HG03159 (cell line): ENCODE results near the gene IRS1.

Source experiments
- ATAC-seq: cut with Tn5 transposase; IDR thresholded peaks from one replicate; pipeline ENCODE4 v1.9.1; 2021; ENCODE audit warnings: mild to moderate bottlenecking, moderate library complexity; ENCODE audit not compliant: unreplicated experiment

IRS1 gene

DNA sequence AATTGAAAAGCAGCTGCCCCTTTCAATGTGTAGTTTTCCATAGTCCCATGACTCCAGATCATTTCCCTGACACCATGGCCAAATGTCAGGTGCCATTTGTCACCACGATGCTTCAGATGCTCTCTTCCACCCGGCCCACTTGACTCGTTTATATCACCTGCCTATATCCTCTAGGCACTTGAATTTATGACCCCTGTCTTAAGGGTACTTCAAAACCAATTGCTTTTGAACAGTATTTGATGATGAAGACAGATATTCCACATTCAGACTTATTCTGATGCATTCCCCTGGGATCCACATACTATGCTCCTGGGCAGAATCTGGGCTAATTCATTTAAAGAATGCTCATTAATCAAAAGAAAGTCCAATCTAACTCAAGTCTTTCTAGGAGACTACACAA lies 19.3 kb upstream of the IRS1 start:
- no peak for ATAC-seq

DNA sequence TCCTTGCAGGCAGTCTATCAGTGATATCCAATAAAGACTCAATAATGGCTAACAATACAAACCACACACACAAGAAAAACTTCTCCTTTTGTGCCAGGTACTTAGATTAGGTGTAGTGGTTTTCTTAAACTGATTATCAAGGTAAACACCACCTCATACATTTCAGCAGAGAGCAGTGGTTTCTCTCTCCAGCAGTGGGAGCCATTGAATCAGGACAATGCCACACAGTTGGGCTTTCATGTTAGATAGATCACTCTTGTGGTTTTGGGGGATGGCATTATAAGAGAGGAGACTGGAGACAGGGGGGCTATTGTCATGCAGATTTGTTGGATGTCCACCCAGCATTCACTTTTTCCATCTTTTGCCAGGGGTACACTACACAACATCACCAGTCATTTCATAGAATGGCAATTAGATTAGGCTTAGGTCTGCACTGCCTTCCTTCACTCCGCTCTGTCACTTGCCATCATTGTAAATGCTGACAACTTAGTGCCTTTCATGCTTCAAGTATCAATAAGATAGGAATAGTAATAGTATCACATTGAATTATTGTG lies 13.6 kb upstream of the IRS1 start:
- ATAC-seq, result no peak

DNA sequence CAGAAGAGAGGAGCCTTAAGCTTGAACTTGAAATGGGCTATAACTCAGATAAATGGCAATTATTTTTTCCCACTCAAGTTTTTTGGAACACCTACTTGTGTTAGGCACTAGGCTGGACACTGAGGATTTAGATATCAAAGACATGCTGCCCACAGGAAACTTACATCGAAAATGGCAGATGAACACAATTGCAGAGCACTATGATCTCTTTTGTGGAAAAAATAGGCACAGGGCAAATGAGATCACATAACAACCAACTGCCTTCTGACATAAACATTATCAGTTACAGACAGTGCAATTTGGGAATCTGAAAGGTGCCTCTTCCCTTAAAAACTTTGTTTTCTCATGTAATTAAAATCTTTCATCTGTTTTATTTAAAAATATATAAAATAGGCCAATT lies 3.8 kb upstream of the IRS1 start:
- ATAC-seq, result no peak

DNA sequence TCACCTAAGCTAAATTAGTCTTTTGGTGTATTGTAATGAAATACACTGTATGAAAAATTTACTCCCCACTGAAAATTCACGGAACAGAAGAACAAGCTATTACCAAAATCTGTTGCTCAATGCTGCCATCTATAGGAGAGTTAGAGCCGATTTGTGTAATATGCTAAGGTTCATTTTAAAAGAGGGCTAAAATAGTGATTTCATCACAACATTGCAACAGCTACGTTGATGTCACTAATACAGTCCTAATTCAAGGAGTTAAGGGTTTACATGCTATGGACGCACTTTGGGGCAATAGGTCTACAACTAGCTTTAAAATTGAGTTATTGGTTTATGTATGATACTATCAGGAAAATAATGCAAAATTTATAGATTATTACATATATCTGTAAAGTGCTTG lies 3.0 kb upstream of the IRS1 start:
- ATAC-seq, result no peak

DNA sequence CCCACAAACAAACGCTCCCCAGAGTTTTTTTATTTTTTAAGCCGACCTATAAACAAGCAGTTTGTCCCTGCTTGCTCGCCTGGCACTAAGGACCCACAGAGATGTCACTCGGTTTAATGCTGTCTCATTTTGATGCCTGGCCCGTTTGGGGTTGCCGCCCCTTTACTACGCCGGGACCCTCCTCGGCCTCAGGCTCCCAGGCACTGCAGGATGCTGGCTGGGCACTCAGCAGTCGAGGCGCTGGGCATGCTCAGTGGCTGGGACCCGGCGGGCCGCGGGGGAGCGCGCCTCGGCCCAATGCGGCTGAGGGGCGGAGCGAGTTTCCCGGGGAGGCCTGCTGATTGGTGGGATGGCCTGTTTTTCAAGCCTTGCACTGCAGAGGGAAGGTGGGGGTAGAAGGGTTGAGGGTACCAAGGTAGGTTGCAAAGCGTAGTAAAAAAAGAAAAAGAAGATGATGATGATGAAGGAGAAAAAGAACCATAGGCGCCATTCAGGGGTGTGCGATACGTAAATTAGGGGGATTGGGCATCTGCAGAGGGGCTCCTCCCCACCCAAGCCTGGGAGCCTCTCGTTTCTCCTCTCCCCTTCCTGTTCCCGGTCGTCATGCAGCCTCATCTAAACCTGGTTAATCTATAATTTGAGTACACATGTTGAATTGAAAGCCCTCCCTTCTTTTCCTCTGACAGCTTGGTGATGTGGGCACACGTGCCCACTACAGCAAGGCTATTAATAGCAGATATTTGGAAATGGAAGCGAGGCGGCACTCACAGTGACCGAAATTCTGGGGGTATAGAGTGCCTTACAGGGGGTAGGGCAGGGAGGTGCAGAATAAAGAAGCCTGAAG lies 1.5 kb upstream of the IRS1 start:
- ATAC-seq, result peak; percentile 76

DNA sequence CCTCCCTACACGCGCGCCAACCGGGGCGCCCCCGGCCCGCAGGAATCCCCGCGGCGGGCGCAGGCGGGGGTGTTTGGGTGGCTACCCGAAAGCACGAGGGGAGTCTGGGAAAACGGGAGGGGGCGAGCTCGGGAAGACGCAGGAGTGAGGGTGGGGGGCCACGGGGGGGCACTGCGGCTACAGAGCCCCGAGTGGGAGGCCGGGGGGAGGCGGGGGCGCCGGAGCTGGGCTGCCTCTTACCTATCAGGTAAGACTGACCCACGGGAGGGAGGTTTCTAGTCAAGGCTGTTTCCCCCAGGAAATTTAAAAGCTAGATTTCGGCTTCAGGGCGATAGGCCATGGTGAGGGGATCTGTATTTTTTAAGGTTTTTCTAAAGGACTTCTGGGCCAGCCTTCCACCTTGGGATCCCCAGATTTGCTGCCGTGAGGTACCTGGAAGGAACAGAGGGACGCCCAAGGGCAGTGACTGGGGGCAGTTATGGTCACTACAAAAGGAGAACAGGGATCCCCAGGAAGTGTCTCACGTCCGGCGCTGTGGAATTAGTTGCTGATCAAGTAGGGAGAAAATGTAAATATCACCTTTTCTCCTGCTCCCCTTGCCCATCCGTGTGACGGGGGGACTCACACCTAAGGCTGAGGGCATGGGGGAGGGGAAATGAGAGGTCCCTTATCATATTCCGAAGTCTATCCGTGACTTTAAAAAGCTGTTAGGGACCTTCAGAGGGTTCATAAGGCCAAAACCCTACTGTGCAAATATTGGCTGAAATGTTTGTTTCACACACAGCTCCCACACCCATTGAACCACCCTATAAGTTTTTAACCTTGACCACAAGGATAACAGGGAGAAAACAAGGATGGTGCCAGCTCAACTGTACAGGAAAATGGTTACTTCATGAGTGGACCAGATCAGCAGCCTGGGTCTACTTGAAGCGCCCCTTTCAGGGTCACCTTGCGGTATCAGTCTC lies 638 bp upstream of the IRS1 start:
- ATAC-seq, result no peak

DNA sequence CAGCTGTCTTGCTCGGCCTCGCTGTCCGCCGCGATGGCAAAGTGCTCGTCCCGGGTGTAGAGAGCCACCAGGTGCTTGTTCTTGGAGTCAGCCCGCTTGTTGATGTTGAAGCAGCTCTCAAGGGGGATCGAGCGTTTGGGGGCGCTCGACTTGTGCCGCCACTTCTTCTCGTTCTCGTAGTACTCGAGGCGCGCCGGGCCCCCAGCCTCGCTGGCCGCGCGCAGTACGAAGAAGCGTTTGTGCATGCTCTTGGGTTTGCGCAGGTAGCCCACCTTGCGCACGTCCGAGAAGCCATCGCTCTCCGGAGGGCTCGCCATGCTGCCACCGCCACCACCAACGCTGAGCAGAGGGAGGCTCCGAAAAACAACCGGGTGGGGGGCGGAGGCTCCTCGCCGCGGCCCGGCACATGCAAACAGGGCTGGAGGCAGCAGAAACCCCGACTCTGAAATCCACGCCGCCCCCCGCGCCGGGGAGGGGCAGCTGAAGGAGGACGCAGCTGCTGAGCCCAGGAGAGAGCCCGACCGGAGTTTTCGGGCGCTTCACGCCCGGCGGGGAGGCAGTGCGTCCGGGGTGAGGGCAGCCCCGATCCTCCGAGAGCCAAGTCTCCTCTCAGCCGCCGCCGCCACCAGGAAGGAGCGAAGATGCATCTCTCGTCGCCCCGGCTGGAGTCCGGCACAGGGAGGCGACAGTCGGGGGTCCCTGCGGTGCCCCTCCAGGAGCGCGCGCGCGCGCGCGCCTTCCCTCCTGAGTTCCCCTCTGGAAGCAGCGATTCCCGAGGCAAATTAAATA lies 1.0 kb downstream of the IRS1 start:
- peak; percentile 24 for ATAC-seq

DNA sequence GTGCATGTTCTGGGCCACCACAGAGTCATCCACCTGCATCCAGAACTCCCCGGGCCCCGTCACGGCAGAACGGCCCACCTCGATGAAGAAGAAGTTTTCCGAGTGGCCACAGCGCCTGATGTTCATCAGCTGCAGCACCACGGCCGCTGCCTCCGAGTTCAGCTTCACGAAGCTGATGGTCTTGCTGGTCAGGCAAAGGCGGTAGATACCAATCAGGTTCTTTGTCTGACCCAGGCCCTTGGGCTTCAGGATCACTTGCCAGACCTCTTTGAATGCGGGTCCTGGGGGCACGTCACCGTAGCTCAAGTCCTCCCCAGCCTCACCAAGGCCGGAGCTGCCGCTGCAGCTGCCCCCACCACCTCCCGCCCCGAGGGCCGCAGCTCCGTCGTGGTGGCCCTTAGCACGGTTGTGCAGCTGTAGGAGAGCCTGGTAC lies 1.6 kb downstream of the IRS1 start:
- ATAC-seq, result no peak

DNA sequence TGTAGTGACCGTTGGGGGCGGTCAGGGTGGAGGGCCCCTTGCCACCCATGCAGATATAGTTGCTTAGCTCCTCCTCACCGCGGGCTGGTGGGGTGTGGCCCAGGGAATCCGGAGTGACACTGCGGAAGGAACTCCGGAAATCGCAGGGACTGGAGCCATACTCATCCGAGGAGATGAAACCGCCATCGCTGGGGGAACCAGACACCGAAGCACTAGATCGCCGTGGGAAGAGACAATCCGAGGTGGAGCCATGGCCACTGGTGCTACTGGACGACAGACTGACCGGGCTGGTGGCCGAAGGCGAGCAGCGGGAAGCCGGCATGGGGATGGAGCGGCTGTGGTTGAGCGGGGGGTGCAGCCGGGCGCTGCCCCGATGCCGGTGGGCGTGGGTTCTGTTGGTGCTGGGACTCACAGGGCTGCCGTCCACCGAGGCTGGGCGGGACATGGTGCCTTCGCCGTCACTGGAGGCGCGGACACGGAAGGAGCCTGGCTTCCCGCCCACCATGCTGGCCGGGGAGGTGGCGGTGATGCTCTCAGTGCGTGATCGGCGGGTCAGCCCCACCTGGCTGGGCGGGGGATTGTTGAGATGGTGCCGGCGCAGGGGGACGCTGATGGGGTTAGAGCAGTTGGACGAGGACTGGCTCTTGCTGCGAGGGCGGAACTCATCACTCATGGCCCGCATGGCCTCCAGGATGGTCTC lies 2.2 kb downstream of the IRS1 start:
- no peak for ATAC-seq

DNA sequence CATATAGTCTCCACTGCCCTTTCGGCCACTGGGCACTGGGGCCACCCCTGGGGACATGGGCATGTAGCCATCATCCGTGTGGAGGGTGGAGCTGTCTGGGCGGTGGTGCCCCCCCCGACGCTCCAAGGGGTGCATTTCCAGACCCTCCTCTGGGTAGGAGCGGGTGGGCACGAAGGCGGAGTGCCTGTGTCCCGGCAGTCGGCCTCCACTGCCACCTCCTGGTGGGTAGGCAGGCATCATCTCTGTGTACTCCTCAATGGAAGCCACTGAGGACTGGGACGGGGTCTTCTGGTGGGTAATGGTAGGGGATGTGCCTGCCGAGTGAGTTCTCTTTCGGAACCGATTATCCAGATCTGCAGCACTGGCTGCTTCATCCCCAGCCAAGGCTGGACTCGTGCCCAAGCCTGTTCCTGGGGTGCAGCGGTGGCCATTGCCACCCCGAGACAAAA lies 2.8 kb downstream of the IRS1 start:
- no peak for ATAC-seq

DNA sequence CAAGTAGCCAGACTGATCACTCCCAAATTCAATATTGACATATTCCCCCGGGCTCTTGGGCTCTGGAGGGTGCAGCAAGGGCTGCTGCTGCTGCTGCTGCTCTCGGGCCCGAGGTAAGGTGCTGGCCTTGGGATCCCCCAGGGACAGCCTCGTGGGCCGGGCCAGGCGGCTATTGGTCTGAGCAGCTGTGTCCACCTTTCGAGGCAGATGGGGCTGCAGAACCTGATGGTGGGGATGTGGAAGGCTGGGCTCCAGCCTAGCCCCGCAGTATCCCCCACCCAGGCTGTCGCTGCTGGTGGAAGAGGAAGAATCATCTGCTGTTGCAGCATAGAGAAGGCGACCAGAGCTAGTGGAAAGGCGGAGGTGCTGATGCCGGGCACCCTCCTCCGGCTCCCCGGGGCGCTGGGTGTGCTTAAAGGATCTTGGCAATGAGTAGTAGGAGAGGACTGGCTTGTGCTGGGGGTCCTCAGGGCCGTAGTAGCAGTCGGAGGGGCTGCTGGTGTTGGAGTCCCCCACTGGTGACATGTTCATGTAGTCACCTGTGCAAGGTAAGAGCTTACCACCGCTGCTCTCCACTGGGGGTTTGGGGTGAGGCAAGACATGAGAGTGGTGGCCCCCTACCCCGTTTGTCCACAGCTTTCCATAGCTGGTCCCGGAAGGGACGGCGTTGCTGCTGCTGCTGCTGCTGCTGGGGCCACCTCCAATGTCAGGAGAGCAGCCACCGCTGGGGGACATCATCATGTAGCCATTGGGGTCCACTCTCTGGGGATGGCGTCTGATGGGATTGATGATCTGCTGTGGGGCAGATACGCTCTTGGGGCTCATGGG lies 3.4 kb downstream of the IRS1 start:
- no peak for ATAC-seq

DNA sequence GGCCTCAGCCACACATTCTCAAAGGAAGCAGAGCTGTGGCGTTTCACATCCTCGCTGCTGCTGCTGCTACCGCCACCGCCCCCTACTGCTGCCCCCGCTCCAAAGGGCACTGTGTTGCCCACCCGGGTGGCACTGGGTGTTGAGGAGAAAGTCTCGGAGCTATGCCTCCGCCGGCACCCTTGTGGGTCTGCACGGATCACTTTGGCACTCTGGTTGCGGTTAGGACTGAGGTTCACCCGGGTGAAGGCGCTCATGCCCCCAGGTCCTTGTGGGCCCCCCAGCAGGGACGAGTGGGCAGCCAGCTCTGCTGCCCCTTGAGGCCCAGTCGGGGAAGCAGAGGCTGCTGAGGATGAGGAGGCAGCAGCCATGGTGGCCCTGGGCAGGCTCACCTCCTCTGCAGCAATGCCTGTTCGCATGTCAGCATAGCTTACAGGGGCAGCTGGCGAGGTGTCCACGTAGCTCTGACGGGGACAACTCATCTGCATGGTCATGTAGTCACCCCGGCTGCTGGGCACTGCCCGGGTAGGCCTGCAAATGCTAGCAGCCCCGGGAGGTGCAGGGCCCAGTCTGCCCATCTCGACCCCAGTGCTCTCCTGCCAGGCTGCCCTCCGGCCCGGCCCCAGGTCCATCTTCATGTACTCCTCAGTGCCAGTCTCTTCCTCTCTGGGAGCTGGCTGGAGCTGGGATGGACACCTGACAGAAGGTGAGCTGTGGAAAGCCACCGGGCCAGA lies 4.2 kb downstream of the IRS1 start:
- ATAC-seq, result no peak

DNA sequence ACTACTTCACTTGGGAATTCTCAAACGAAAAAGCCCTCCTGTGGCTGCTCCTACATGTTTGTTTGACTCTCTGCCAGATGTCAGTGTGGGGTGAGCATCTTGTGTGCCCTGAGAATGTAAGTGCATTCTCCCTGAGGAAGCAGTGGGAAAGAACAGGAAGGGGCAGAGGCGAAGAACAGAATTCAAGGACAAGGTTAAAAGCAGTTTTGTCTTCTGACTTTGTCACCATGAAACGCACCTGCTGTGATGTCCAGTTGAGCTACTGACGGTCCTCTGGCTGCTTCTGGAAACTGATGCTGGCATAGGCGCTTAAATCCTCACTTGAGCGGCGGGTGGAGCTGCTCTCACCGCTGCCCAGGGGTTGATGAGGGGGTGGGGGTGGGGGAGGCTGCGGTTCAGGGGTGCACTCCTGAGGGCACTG lies 4.9 kb downstream of the IRS1 start:
- ATAC-seq, result no peak

DNA sequence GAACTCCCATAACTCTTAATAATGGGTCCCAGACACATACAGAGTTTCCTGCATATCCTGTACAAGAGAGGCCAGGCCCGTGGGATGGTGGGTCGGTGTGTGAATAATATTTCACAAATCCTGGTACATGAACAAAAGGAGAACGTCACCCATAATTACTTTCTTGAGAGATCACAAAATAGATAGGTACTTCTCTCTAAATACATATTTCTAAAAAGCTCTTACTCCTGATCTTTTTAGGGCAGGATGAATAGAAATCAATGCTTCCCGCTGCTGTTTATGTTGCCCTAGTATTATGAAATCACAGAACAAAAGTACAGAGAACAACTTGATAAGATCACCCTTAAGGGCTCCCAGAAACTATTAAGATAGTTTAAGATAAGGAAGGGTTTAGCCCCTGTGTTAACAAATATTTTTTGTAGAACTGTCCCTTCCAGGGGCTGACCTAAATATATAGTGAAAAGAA lies 5.4 kb downstream of the IRS1 start:
- ATAC-seq, result no peak

DNA sequence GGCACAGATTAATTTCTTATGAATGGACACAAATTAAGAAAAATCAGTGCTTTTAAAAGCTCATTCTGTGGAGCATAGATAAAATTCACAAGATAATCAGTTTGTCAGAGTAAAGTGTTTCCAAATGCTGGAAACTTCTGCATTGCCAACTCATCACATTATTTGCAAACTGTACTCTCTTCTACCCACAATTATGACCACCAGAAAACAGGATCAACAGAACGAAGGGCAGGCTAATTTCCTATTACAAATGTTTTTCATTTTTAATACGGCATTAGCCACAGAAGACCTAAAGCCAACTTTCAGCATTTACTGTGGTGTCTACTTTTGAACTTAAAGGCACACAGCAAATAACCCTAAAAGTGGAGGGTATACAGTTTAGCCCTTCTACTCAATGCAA lies 6.0 kb downstream of the IRS1 start:
- ATAC-seq, result no peak

DNA sequence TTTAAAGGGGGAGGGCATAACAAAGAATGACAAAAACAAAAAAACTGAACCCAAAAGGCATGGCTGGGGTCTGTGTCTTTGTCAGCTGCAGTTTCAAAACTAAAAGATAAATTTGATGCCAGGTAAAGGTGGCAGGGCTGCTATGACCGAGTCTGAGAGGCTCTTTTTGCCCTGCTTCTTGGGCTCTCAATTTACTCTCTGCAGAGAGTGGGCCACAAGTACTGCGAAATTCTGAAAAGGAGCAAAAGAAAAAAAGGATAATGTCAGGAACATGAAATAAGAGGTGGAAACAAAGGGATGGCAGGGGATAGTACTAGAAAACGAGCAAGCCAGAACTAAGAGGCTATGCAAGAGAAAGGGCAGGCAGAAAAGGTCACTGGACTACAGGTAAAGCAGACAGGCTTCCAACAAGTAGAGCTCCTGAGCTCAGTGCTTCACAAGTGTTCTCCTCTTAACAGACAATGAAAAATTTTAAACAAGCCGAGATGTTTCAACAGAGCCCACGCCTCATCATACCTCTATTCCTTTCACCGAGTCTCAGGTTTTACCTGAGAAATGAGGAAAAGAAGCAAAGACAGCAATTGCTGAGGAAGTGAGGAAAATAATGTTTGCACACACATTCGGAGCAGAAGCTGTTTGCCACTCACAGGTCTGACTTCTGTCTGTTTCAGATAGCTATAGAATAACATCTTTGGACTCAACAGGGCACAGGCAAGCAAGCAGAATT lies 7.3 kb downstream of the IRS1 start:
- ATAC-seq, result no peak

DNA sequence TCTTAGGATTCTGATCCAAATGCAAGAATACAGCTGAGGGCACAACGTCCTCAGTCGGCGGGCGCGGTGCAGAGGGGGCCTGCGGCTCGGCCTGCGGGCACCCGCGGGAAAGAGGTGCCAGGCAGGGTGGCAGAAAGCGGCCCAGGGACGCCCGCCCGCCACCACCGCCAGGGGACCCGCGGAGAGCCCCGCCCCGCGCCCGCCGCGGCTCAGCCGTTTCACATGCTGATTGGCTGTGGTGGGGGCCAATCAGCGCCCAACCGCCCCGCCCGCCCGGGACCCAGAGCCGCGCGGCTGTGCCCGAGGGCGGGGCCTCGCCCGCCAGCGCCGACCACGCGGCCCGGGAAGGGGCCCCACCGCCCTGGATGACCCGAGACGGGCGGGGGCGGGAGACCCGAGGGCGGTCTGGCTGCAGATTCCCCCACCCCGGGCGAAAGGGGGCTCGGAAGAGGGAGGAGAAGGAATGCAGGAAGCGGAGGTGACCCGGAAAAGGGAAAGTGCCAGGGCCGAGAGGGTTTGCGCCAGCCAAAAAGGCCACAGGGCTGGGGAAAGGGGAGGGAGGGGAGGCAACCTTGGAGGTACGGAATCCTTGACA lies 8.0 kb downstream of the IRS1 start:
- peak; percentile 99 for ATAC-seq
